Measurements from ENCODE around the gene ECSCR.

The ECSCR gene

DNA sequence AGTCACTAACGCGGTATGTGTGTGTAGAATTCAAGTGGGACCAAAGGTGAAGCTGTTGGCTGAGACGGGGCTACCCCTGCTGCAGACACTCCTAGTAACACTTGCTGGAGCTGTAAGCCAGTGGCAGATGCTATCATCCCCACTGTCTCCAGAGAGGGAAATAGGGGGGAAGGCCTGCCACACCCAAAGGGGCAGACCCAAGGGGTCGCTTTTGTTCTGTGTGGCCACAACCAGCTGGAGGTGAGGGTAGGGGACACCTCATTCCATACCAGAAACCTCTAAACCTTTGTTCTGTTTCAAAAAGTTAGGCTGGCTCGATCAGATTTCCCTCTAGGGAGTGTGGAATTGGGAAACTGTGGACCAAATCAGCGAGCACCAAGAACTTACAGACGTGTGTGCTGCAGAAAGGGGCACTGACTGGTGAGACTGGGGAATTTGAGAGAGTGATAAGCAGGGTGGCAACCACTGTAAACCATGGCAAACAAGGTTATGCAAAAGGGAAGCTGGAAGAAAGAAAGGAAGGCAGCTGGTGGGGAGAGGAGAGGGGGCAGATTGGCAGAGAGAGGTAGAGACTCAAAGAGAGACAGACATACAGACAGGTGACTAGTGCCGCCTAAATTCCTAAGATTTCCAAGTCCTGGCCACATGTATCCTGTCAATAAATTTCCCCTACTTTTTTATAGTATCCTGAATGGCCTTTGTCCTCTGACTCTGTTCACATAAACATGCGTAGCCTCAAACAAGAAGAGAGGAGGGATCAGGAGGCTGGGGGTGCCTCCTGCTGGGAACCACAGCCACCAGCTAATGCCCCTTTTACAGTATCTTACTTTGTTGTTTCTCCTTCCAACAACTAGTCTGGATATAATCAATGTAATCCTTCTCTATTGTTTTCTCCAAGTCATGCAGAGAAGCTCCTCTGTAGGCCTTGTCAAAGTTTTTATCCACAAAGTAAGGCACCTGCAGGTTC, 43.0 kb downstream of the ECSCR start:
- DNase-seq (ENCODE audit: low spot score), result peak; percentile 16
- TF ChIP-seq CTCF (IDR thresholded peaks at IDR 0.05), result no peak
- H3K27ac ChIP-seq, result no peak overlapping the region

GRCh38 chr5:139418793-139419192, 43.8 kb downstream of the ECSCR start:
- DNase-seq (ENCODE audit: low spot score), result no peak
- TF ChIP-seq CTCF (IDR thresholded peaks at IDR 0.05), result no peak
- Histone ChIP-seq H3K27ac (peak overlapping the region; percentile 47 to 86), H3K4me3 (no peak overlapping the region)

More for the DNA sequence above, 43.0 kb downstream of the ECSCR start:
- H3K4me3 ChIP-seq, result no peak overlapping the region

DNA sequence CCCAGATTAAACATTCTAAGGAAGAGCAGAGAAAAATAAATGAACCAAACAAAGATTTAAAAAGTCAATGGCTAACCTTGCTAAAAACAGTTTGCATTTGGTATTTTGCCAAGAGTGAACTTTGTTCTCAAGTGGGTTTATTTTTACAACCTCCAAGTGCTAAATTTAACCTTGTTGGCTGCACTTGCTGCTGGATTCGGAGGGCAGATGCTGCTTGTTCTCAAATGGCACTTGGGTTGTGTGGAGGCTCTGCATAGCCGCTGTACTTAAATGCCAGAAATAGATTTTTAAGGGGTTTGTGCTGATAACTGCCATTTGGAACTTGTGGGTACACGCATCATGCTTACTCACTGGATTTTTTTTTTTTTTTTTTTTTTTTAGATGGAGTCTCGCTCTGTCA, 45.3 kb downstream of the ECSCR start:
- DNase-seq (ENCODE audit: low spot score), result peak; percentile 77
- no peak for TF ChIP-seq CTCF (IDR thresholded peaks at IDR 0.05)
- Histone ChIP-seq H3K4me3 (no peak overlapping the region), H3K27ac (peak overlapping the region; percentile 70 to 86)

DNA sequence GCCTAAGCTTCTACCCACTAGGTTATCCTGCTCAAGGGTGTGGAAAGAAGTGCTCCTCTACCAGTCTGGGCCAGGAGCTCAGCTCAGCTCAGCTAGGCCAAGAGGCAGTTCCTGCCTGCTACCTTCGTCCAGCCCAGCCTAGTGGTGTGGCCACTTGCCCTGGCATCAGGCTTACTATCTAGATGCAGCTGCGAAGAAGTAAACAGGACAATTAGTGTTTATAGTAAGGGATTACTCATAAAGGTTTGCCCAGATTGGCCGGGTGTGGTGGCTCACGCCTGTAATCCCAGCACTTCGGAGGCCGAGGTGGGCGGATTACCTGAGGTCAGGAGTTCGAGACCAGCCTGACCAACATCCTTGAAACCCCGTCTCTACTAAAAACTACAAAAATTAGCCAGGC, 45.9 kb downstream of the ECSCR start:
- peak; percentile 72 for DNase-seq (ENCODE audit: low spot score)
- no peak for TF ChIP-seq CTCF (IDR thresholded peaks at IDR 0.05)
- Histone ChIP-seq H3K4me3 (no peak overlapping the region), H3K27ac (peak overlapping the region; percentile 70 to 80)

GRCh38 chr5:139415869-139416268, 46.7 kb downstream of the ECSCR start:
- no peak for DNase-seq (ENCODE audit: low spot score)
- no peak overlapping the region for H3K4me3 ChIP-seq
- peak overlapping the region; percentile 70 to 71 for H3K27ac ChIP-seq
- TF ChIP-seq CTCF (IDR thresholded peaks at IDR 0.05), result no peak

GRCh38 chr5:139415221-139415861, 47.2 kb downstream of the ECSCR start:
- no peak for TF ChIP-seq CTCF (IDR thresholded peaks at IDR 0.05)
- Histone ChIP-seq H3K27ac (peak overlapping the region; percentile 70 to 71), H3K4me3 (no peak overlapping the region)
- peak; percentile 62 for DNase-seq (ENCODE audit: low spot score)

All from coronary artery (tissue), 2 donors.